GM23338 (cell line): Measurements from ENCODE around the gene DOCK2. TPM values are rescaled to one million over a fixed set of nuclear protein-coding genes. Genes with fewer than 3 reads are reported as not detected.

ENCODE experiments used
- ATAC-seq: fragments of 200-7000 bp; cut with Tn5 transposase; 3 replicates; pipeline ENCODE4 v1.9.1; 2020
- DNase-seq: peaks from one replicate; pipeline ENCODE4 v3.0.0-alpha.2; 2015; ENCODE audit warnings: low spot score
- H2AFZ ChIP-seq: fragments of 200-600 bp; sonication (generic); 2 replicates; pipeline ENCODE4 v1.8.0; 2016; ENCODE audit warnings: antibody characterized with exemption, mild to moderate bottlenecking, moderate library complexity
- H3F3A ChIP-seq: fragments of 200-600 bp; sonication (generic); replicated peaks from 2 replicates; pipeline ENCODE4 v1.8.0; 2017; ENCODE audit warnings: antibody characterized with exemption, mixed run types, low read depth
- H3K27ac ChIP-seq: fragments of 200-600 bp; sonication (generic); 2 replicates; pipeline ENCODE4 v1.6.1; 2016; ENCODE audit warnings: low read depth
- H3K27me3 ChIP-seq: fragments of 200-600 bp; sonication (generic); 2 replicates; pipeline ENCODE4 v1.8.0; 2016; ENCODE audit warnings: mild to moderate bottlenecking, mixed run types, moderate library complexity; ENCODE audit not compliant: insufficient read depth
- H3K36me3 ChIP-seq: fragments of 200-600 bp; sonication (generic); 2 replicates; pipeline ENCODE4 v1.8.0; 2016; ENCODE audit warnings: mild to moderate bottlenecking; ENCODE audit not compliant: insufficient read depth
- H3K4me1 ChIP-seq: fragments of 200-600 bp; sonication (generic); 2 replicates; pipeline ENCODE4 v1.8.0; 2016; ENCODE audit warnings: mild to moderate bottlenecking, moderate library complexity; ENCODE audit not compliant: insufficient read depth
- H3K4me2 ChIP-seq: fragments of 200-600 bp; sonication (generic); 2 replicates; pipeline ENCODE4 v1.7.1; 2017; ENCODE audit warnings: mixed run types
- H3K4me3 ChIP-seq: fragments of 200-600 bp; sonication (generic); 2 replicates; pipeline ENCODE4 v1.6.1; 2016; ENCODE audit warnings: mixed run types
- H3K79me2 ChIP-seq: fragments of 200-600 bp; sonication (generic); replicated peaks from 2 replicates; pipeline ENCODE4 v1.8.0; 2017; ENCODE audit warnings: mild to moderate bottlenecking; ENCODE audit not compliant: insufficient read depth
- H3K9me2 ChIP-seq: fragments of 200-600 bp; sonication (generic); 2 replicates; pipeline ENCODE4 v1.8.0; 2017; ENCODE audit not compliant: insufficient read depth
- H4K20me1 ChIP-seq: fragments of 200-600 bp; sonication (generic); replicated peaks from 2 replicates; pipeline ENCODE4 v1.8.0; 2017; ENCODE audit warnings: mild to moderate bottlenecking; ENCODE audit not compliant: insufficient read depth
- H3K27ac Mint-ChIP-seq: 2 replicates; pipeline ENCODE4 v1.8.0; 2020; ENCODE audit warnings: inconsistent platforms, mild to moderate bottlenecking, moderate library complexity, mixed read lengths
- H3K27me3 Mint-ChIP-seq: 3 replicates; pipeline ENCODE4 v1.8.0; 2022; ENCODE audit warnings: low read depth, mild to moderate bottlenecking, moderate library complexity, mixed read lengths, inconsistent platforms; ENCODE audit not compliant: insufficient read depth, poor library complexity
- H3K36me3 Mint-ChIP-seq: 3 replicates; pipeline ENCODE4 v1.8.0; 2021; ENCODE audit warnings: low read depth, mild to moderate bottlenecking, inconsistent platforms, moderate library complexity, mixed read lengths
- H3K4me1 Mint-ChIP-seq: 3 replicates; pipeline ENCODE4 v1.8.0; 2020; ENCODE audit warnings: mild to moderate bottlenecking, inconsistent platforms, mixed read lengths
- H3K4me3 Mint-ChIP-seq: 3 replicates; pipeline ENCODE4 v1.8.0; 2021; ENCODE audit warnings: moderate library complexity, mild to moderate bottlenecking, inconsistent platforms, mixed read lengths
- H3K9me3 Mint-ChIP-seq: 3 replicates; pipeline ENCODE4 v1.8.0; 2020; ENCODE audit warnings: moderate library complexity, mild to moderate bottlenecking, inconsistent platforms, mixed read lengths
- ETS1 ChIP-seq: IDR thresholded peaks from 2 replicates; pipeline ENCODE4 v1.6.1; 2016; ENCODE audit warnings: antibody characterized with exemption
- EZH2 ChIP-seq: fragments of 200-600 bp; sonication (generic); IDR thresholded peaks from one replicate; pipeline ENCODE4 v1.8.0; 2017; ENCODE audit warnings: antibody characterized with exemption, mild to moderate bottlenecking, low read depth; ENCODE audit not compliant: unreplicated experiment
- NANOG ChIP-seq: IDR thresholded peaks from 2 replicates; pipeline ENCODE4 v1.6.1; 2016; ENCODE audit warnings: antibody characterized with exemption, borderline replicate concordance
- POLR2AphosphoS5 ChIP-seq: IDR thresholded peaks from 2 replicates; pipeline ENCODE4 v1.6.1; 2016; ENCODE audit warnings: antibody characterized with exemption, low read depth
- ZNF462 ChIP-seq: fragments of 250-450 bp; sonication (Bioruptor Pico); IDR thresholded peaks from 2 replicates; pipeline ENCODE4 v1.5.0; 2020; ENCODE audit warnings: mild to moderate bottlenecking, moderate library complexity
- polyA plus RNA-seq: library from polyadenylated mRNA; unstranded; fragments of >200 nt; fragmentation: Nextera tagmentation; extraction: Ambion mirVana; gene quantifications from 2 replicates; pipeline ENCODE4 v1.2.1, GENCODE V29; 2016
- total RNA-seq: library from RNA; depleted of rRNA; stranded (reverse); fragments of >200 nt; shearing (Covaris generic); gene quantifications from 2 replicates; pipeline ENCODE4 v1.2.3, GENCODE V29; 2014

DOCK2 gene
- total and polyA plus RNA-seq, 2 experiments from 2014 or later, result 3.7 to 9.4 TPM

- no peak for TF ChIP-seq ZNF462 (CRISPR knock-in tag)
These were observed 59.8 kb downstream of the DOCK2 start (continued) for GRCh38 chr5:169696621-169697510.

- Histone ChIP-seq H3K27me3 (no peaks in the 10 kb centered on the region), H2AFZ (no peak overlapping the region), H3F3A (no peaks in the 10 kb centered on the region), H4K20me1 (no peaks in the 10 kb centered on the region), H3K4me1 (no peaks in the 10 kb centered on the region), H3K36me3 (no peaks in the 10 kb centered on the region), H3K79me2 (no peaks in the 10 kb centered on the region), H3K27ac (no peak overlapping the region), H3K9me2 (no peaks in the 10 kb centered on the region), H3K4me3 (no peak overlapping the region), H3K4me2 (no peak overlapping the region)
- Mint-ChIP-seq H3K27ac (no peak overlapping the region), H3K9me3 (no peaks in the 10 kb centered on the region), H3K36me3 (no peaks in the 10 kb centered on the region), H3K4me1 (peaks cover 3% of the 10 kb centered on the region; the same call in 1 of the 3 replicates), H3K27me3 (no peaks in the 10 kb centered on the region), H3K4me3 (no peak overlapping the region)
- ATAC-seq (no peak), DNase-seq (no peak)
- TF ChIP-seq EZH2, result no peak
- no peak for TF ChIP-seq ZNF462 (CRISPR knock-in tag)
- no peak for TF ChIP-seq POLR2AphosphoS5
- no peak for TF ChIP-seq ETS1
- TF ChIP-seq NANOG, result no peak
These were observed 60.4 kb downstream of the DOCK2 start for GRCh38 chr5:169697511-169697890.
